RPMI8226 (cell line): ENCODE measurements around the gene ZNF214.
"Not testable (repeated sequence)": the region's sequence is repeated elsewhere in the genome, so short reads cannot be mapped to it uniquely, and the experiment has no call there.

ENCODE experiments used
- DNase-seq: peaks from one replicate; pipeline ENCODE4 v3.0.0-alpha.2; 2015

The ZNF214 gene

GRCh38 chr11:6986487-6986886 is 33.7 kb downstream of the ZNF214 start:
- no peak for DNase-seq

DNA sequence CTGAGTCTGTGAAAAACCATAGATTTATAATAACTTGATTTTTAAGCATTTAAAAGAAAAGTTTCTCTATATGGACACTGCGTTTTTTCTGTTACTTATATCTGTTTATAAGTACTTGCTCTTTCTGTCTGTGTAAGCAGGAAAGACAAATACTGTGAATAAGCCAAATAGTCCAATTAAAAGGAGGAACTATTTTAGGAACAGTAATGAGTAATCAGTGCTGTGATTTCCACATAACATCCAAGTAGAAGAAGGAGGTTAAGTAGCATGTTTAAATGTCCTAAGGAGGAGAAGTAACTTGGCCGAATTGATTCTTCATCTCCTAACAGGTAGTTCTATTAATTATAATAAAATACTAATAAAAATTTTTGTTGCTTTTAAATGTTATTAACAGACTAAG is 40.8 kb downstream of the ZNF214 start:
- no peak for DNase-seq

- not testable (repeated sequence) for DNase-seq
These were observed 50.3 kb downstream of the ZNF214 start for GRCh38 chr11:6969854-6970253.

- no peak for DNase-seq
These were observed 51.3 kb downstream of the ZNF214 start for GRCh38 chr11:6968816-6969215.

DNA sequence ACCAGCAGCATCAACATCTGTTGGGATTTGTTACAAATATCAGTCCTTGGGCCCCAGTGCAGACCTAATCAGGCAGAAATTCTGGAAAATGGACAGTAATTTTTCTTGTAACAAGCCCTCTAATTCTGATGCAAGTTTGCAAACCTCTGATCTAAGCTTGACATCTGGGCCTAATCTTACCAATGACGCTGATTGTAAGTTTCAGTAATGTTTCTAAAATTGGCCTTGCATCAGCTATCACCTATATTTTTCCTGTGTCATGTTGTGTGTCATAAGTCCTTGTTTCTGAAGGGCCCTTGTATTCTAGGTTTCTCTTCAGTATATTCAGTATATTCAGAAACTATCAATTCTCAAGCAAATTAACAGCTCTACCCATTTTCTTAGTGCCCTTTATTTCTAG is 57.5 kb downstream of the ZNF214 start:
- no peak for DNase-seq

GRCh38 chr11:6962141-6962540 is 58.0 kb downstream of the ZNF214 start:
- DNase-seq: no peak

- DNase-seq: not testable (repeated sequence)
These were observed 65.9 kb downstream of the ZNF214 start for GRCh38 chr11:6954248-6954647.
